NCI-H526 (cell line): Measurements from ENCODE around the gene MBD5.
"Not testable (repeated sequence)": the region's sequence is repeated elsewhere in the genome, so short reads cannot be mapped to it uniquely, and the experiment has no call there.

Experiments used
- DNase-seq, 2 experiments: peaks; one replicate each; lab custom pipeline; 2025; lab: John Stamatoyannopoulos, UW

The MBD5 gene

DNA sequence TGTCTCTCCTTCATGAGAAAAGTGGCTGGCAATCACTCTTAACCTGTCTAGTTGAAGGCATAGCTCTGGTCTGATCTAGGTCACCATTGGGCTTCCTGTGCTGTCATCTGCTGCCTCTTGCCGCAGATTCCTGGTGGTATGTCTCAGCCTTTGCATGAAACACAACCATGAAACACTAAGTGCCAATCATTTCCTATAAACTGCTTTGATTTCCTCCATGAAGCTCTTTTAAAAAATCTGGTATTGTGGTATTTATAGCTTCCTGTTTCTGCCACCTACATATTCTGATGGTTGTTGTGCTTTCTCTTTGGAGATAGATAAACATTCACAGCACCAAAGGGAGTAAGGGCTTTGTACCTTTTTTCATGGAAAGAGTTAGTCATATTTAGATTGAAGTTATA lies 503.6 kb downstream of the MBD5 start:
- no peak for DNase-seq

DNA sequence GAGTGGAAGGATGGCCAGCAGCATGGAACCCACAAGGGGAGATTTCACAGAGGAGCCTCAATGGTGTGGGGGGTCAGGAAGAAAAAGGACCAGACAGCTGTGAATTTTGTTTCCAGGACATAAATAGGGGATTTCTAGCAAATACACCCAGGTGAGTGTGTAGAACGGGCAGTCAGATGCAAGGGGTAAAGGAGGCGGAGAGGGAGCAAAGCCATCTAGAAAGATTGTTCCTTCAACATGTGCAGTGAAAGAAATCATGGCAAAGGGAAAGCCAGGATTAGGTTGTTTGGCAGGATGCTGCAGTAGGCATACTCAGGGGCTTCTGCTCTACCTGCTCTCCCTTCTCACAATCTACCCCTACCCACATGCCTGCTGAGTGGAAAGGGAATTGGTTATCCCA lies 504.2 kb downstream of the MBD5 start:
- no peak for DNase-seq

DNA sequence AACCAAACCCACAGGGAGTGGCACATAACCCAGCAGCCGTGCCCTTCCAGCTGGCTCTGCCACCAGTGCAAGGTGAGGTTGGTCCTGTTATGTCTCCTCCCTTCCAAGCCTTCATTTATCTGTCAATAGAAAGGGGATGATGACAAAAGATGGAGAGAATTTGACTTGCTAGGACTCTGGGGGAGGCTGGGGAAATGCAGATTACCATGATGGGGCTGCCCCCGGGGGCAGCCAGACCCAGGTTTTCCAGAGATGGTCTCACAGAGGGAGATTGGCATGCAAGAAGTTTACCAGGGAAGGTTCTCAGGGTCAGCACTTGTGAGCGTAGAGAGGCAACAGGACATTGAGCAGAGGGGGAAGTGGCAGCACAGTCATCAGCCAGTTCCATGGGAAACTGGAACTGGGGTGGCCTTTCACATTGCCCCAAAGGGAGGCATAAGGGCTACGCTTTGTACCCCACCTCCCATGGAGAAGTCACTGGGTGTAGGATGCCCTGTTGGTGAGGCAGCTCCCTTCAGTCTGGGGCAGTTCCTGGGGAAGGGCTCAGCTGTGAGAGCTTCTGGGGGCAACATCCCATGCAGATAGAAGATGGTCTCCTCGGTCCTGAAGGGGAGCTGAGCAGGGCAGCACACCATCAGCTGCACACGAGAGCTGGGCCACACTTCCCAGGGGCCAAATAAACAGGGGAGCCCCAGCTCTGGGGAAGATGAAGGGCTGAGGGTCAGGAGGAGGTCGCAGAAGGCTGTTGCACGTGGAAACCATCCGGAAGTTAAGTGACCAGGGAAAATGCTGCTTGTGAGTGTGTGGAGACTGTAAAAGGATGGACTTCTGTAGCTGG lies 505.8 kb downstream of the MBD5 start:
- no peak for DNase-seq

DNA sequence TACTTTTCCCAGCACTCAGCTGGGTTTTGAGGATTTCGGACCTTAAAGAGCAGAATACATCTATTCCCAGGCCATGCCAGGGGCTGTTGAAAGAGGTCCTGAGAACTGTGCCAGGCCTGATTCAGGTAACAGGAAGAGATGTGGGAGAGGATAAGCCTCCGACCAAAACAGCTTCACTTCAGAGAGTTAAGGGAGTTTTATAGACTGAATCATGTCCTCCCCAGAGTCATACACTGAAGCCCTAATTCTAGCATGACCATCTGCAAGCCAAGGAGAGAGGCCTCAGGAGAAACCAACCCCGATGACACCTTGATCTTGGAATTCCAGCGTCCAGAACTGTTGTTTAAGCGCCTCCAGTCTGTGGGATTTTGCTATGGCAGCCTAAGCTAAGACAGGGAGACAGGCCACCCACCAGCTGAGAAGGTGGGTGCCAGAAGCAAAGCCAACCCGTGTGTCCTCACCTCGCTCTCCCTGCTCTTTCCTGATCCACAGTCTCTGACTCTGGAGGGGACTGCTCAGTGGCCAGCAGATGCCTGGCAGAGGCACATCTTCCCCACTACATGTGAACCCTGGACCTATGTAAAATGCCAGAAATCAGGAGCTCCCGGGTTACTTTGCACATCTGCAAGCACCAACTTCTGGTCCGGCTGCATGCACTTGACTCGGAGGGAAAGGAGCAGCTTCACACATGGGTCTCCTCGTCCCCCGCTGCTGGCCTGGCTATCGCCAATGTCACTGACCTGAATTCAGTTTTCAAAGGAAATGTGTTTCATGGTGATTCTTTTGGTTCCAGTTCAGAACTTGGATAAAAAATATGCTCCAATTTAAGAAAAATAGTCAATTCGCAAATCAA lies 506.8 kb downstream of the MBD5 start:
- no peak for DNase-seq

DNA sequence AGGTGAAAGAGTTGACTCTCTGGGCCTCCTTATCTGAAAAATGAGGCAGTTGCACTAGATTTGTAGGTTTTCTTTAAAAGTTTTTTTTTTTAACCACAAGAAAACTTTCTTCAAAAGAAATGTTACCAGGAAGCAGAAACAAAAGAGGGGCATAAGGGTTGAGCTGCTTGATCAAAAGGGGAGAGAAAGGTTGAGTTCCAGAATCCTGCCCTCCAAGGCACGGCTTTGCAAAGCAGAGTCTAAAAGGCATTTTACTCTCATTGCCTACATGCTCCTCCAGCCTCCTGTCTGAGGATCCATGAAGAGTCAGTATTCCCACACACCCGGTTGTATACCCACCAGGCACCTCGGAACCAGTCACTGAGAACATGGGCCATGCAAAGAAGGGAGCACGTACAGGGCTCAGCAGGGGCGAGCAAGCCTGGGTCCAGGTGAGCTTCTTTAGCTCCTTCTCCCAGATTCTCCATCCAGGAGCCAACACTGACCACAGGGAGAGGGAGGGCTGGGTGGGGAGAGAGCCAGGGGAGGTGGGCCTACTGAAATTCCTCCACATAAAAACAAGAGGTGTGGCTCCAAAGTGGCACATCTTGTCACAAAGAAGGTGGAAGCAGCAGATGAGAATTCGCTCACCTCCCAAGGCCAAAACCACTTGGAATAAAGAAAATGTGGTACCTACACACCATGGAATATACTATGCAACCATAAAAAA lies 507.6 kb downstream of the MBD5 start:
- DNase-seq: no peak

DNA sequence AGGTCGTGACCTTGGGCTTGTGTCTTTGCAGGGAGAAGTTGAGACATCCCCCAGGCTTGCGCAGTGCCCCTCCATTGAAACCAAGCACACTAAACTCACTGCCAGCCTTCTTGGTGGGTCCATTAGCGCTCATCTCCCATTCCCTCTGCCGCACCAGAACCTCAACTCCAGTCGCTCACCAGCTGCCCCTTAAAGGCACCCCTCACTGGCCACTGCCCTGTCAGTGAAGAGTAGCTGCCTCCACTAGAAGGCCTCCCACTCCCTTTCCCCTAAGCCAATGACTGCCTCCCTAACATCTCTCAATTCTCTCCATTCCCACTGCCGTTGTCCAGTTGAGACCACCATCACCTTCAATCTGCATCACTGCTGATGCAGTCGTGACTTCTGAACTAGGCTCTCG lies 508.9 kb downstream of the MBD5 start:
- no peak for DNase-seq

DNA sequence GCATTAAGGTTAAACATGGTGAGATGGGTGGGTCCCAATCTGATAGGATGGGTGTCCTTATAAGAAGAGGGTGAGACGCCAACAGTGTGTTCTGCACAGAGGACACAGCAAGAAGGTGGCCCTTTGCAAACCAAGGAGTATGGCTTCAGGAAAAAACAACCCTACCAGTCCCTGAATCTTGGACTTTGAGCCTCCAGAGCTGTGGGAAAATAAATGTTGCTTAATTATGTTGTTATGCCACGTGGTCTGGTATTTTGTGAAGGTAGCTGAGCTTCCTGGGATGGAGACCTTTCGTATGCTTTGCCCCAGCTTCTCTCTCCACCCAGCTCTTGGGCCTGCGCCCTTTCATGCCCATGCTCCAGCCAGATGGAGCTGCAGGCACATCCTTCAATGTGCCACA lies 509.5 kb downstream of the MBD5 start:
- DNase-seq: no peak

DNA sequence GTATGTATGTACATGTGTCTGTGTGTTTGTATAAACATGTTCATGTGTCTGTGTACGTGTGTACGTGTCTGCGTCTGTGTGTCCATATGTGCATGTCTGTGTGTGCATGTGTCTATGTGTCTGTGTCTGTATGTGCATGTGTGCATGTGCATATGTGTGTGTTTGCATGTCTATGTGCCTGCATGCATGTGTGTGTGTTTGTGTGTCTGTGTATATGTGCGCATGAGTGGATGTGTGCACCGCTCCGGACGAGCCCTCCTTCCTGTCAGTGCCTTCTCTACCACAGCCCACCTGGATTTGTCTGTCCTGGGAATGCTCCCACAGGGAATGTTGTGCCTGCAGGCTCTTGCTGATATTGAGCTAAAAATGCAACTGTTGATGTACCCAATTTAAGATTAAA lies 510.3 kb downstream of the MBD5 start:
- no peak for DNase-seq

DNA sequence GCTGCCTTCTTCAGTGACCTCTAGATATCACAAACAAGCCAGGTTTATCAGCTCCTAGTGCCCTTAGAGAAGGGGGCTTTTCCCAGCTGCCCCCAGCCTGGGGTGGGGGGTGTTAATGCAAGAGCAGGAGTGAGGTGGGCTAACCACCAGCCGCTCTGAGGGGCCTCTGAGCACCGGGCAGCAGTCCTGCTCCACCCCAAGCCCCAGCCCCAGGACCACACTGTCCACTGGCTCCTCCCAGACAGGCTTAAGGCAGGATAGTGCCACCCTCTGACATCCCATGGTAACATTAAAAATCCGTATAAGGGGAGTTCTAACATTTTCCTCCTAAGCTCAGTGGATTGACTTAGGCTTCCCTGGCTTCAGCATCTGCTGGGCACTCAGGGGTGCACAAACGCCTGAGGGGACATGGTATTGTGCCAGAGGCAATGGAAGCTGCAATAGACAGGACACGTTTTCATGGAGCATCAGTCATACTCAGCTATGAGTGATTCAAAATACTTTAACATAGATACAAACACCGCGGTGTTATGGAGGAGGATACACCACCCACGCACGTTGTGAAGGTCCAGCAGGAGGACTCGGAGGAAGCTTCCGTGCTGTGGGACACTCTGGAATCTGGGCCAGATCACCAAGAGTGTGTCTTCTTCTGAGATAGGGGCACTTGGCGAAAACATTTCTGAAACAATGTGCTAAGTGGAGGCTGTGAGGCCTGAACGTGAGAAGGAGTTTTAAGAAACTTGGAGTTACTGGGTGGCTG lies 511.0 kb downstream of the MBD5 start:
- DNase-seq: no peak

DNA sequence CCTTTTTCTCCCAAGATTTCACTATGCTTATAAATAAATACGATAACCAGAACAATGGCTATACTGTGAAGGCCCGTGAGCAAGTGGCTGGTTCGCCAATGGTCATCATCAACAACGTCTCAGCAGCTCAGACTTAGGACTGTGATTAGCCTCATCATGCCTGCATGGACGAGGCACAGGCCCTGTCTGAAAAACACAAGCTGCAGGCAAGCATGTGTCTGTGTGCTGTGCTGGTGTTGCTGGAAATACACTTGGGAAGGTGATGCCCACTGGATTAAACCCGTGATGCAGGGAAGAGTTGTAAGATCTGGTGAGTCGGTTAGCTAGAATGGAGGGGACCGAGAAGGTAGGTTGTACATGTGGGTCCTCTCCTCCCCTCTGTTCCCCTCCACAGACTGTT lies 512.1 kb downstream of the MBD5 start:
- no peak for DNase-seq

DNA sequence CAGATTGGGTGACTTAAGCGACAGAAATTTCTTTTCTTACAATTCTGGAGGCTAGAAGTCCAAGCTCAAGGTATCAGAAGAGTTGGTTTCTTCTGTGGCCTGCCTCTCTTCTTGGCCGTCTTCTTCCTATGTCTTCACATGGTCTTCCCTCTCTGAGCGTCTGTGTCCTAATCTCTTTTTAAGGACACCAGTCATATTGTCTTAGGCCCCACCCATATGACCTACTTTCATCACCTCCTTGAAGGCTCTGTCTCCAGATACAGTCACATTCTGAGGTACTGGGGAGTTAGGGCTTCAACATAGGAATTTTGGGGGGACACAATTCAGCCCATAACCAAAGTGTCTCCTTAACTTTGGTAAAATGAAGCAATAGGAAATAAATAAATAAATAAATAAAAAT lies 512.8 kb downstream of the MBD5 start:
- no peak for DNase-seq

DNA sequence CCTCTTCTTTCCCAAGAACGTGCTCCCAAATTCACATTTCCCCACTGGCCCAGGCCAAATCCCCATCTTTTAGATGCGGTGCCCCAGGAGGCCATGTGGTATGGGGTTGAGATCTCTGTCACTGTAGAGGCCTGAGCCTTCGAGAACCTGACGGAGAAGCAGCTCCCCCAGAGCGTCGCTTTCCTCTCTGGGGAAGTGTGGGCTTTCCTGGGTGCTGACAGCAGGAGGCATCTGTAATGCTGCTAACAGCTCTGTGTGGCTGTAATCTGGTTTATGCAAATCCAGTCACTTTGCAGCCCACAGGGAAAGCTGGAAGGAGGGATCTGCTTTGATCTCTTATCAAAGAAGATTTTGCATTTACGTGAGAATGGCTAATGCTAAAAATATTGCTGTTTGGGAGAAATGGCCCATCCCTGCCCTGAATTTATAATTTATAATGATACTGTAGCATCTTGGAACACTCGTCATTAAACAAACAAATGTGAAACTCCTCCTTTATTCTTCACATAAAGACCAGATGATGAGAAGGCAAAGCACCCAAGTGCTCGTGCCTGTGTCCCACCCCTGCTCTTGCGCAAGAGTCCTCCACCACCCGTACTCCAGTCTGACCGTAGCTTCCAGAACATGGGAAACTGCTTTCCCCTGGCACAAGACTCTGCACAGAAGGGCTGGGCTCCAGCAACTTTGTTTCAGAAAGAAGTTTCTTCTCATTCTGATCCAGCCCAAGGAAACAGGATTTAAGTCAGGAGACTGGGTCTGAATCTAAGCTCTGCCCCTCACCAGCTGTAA lies 513.7 kb downstream of the MBD5 start:
- peak; percentile 83 to 90 for DNase-seq

DNA sequence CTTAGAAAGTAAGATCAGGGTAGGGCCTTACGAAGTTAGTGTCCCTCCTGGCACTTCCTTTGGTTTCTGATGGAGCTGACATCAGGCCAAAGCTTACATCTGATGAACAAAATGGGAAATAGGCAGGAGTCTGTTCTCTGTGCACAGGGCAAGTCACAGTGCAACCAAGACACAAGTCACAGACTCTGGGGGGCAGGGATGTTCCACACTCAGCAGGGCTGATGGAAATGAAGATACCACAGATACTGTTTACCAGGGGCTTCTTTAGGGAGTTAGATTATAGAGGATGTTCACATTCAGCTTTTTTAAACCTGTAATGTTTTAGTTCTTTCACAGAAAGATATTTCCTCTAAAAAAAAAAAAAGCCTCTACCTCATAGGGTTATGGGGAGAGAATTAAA lies 517.5 kb downstream of the MBD5 start:
- no peak for DNase-seq

DNA sequence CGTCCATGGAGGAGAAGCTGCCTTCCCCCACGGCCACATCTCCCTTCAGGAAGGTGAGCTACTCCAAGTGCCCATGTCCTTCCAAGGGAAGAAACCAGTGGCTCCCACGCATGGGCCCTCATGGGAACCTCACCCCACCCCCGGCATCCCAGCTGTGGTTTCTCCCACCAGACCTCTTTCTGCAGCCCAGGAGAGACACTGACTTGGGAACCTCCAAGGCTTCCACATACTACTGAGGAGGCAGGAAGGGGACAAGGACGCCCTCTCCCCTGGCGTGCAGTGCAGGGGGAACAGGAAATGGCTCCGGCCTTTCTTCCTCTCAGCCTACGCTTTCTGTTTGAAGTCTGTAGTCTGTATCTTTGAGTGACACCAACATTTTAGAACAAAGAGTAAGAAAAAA lies 519.1 kb downstream of the MBD5 start:
- DNase-seq: no peak

DNA sequence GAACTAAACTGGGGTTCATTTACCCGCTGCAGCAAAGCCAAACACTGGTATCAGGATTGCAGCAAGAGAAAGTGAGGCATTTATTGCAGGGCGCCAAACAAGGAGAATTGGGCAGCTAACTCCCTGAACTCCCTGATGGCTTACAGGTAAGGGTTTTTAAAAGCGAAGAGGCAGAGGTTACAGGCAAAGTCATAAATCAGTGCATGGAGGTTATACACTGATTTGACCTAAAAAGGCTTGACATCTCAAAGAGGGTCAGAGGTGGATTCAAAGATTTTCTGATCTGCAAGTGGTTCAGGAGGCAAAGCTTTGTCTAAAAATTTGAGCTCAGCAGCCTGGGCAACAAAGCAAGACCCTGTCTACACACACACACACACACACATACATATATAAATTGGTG lies 520.9 kb downstream of the MBD5 start:
- no peak for DNase-seq

DNA sequence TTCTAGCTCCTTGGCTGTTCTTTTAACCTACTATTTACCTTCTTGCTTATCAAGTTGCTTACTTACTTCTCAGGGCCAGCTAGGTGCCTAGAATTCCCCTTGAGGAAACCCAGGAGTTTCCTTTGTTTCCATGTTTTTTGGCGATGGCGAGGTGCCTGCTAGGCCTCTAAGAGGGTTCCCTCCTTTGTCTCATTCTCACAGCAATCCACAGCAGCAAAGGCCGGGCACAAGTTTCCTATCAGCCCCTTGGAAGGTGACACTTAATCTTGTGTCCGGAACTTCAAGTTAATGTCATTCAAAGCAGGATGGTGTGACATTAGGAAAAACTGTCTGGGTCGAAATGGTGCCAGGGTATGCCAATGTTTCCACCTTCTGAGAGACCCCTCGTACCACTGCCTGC lies 521.7 kb downstream of the MBD5 start:
- DNase-seq: no peak

DNA sequence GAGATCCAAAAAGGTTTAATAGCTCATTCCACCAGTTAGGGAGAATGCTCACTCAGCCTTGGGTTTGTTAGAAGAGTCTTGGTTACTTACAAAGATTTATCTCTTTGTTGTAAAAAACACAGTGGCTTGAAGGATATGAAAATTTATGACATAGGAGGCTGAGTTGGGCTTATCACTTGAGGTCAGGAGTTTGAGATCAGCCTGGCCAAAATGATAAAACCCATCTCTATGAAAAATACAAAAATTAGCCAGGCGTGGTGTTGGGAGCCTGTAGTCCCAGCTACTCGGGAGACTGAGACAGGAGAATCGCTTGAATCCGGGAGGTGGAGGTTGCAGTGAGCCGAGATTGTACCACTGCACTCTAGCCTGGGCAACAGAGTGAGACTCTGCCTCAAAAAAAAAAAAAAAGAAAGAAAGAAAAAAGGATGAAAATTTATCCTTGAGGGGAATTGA lies 522.2 kb downstream of the MBD5 start:
- DNase-seq: not testable (repeated sequence)

DNA sequence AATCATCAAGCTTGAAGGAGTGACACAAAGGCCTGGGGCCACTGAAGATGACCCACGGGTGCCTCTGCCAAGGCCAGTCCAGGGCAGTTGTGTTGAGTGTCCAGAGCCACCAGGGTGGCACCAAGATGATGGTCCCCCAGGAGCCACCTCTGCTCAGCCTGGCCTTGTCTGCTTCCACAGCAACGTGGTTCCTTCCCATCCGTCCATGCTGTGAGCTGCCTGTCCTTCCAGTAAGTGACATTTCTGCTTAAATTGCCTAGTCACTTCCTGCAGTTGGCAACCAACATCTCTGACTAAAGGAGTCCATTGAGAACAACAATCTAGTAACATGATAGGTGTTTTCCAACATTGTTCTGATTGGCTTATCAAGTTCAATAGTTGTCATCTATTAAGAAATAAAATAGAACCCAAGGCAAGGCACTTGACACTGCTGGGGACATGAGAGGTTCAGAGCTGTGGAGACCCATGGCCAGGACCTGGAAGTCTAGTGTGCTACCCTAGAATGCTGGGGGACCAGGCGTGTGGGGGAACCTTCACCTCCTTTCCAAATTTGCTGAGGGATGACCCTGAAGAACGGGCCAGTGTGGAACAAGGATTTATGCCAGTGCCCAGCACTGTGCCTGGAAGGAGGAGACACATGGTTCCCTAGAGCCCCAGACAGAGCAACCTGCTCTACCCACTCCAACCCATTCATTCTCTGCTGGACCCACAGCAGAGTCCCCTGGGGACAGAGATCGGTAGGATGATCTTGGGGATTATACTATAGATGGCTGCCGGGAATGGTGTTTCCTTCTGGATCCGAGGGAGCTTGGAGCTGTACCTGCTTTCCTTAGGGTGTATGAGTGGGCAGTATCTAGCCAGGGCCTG lies 524.7 kb downstream of the MBD5 start:
- no peak for DNase-seq

DNA sequence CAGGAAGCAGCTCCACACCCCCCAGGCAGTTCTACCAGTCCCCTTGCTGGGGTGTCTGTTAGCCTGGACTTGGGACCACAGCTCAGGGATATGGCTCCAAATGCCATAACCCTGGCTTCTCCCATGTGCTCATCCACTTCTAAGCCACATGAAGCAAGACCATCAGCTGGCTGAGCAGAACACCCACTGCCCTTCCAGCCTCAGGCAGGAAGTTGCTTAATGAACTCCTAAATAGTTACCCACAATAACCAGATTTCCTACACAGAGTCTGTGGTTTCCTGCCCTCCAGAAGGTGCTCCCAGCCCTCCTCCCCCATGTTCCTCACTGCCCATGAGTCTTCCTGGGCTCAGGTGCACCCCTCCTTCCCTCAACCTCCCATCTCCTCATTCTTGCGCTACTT lies 525.4 kb downstream of the MBD5 start:
- no peak for DNase-seq
